ENCODE measurements around the gene GTPBP1.

GTPBP1 gene

GRCh38 chr22:38761202-38762162 is 55.7 kb downstream of the GTPBP1 start:
- no peak for DNase-seq

GRCh38 chr22:38762551-38762983 is 56.8 kb downstream of the GTPBP1 start:
- no peak for DNase-seq

- peak in 1 of 2 donors; percentile 35 for DNase-seq
These were observed 60.5 kb downstream of the GTPBP1 start for GRCh38 chr22:38766076-38766777.

- no peak for DNase-seq
These were observed 61.6 kb downstream of the GTPBP1 start for GRCh38 chr22:38767313-38767712.

- DNase-seq = no peak
These were observed 62.3 kb downstream of the GTPBP1 start for GRCh38 chr22:38768036-38768435.

GRCh38 chr22:38770257-38770949 is 64.7 kb downstream of the GTPBP1 start:
- no peak for DNase-seq

- DNase-seq = no peak
These were observed 66.8 kb downstream of the GTPBP1 start for GRCh38 chr22:38772623-38772873.

- no peak for DNase-seq
These were observed 67.7 kb downstream of the GTPBP1 start for GRCh38 chr22:38773363-38773946.

GRCh38 chr22:38774496-38775166 is 68.9 kb downstream of the GTPBP1 start:
- no peak for DNase-seq

GRCh38 chr22:38775656-38776055 is 69.9 kb downstream of the GTPBP1 start:
- DNase-seq = no peak

- DNase-seq = no peak
These were observed 70.3 kb downstream of the GTPBP1 start for GRCh38 chr22:38776086-38776485.

GRCh38 chr22:38777087-38777671 is 71.4 kb downstream of the GTPBP1 start:
- no peak for DNase-seq

- DNase-seq = no peak
These were observed 75.3 kb downstream of the GTPBP1 start for GRCh38 chr22:38781033-38781432.

- DNase-seq = peak; percentile 22 to 48
These were observed 76.8 kb downstream of the GTPBP1 start for GRCh38 chr22:38782402-38783094.

Measured in inflammatory macrophage treated with lipopolysaccharide for 1 hour (primary cell).